IMR-90 (cell line): Measurements from ENCODE around the gene PLXNA4. TPM values are rescaled to one million over a fixed set of nuclear protein-coding genes. Genes with fewer than 3 reads are reported as not detected.

ENCODE experiments used
- ATAC-seq: fragments of 200-7000 bp; cut with Tn5 transposase; 2 replicates; pipeline ENCODE4 v1.9.1; 2020; ENCODE audit warnings: low read depth, mild to moderate bottlenecking, moderate library complexity
- BruUV-seq: library from RNA; stranded (reverse); fragments of 400-500 nt; replicated peaks from 2 replicates; lab custom pipeline; 2021; lab: Mats Ljungman, UMichigan
- CTCF ChIA-PET: fragments of 300-600 bp; formaldehyde crosslinking; extraction: SDS; loops from one replicate; lab custom pipeline; 2021; ENCODE audit warnings: antibody characterized with exemption; lab: Yijun Ruan, JAX
- POLR2A ChIA-PET: fragments of 300-600 bp; sonication (Branson Sonifier 250); formaldehyde crosslinking; loops from one replicate; lab custom pipeline; 2022; ENCODE audit warnings: antibody characterized with exemption; ENCODE audit not compliant: unreplicated experiment; lab: Charles Lee
- DNase-seq: peaks from one replicate; pipeline ENCODE4 v3.0.0; 2013
- H2AFZ ChIP-seq: replicated peaks from 2 replicates; pipeline ENCODE3; 2013; ENCODE audit warnings: low read length, mild to moderate bottlenecking; ENCODE audit not compliant: poor library complexity
- H2AK5ac ChIP-seq: 2 replicates; pipeline ENCODE4 v1.6.1; 2013; ENCODE audit warnings: low read depth, low read length, inconsistent platforms
- H2AK9ac ChIP-seq: replicated peaks from 2 replicates; pipeline ENCODE3; 2013; ENCODE audit warnings: mild to moderate bottlenecking, low read depth, low read length, moderate library complexity; ENCODE audit not compliant: poor library complexity
- H2BK120ac ChIP-seq: 2 replicates; pipeline ENCODE4 v1.6.1; 2013; ENCODE audit warnings: low read depth, low read length, inconsistent platforms
- H2BK15ac ChIP-seq: 3 replicates; pipeline ENCODE4 v1.6.1; 2013; ENCODE audit warnings: low read depth, low read length, inconsistent platforms
- H2BK20ac ChIP-seq: 2 replicates; pipeline ENCODE4 v1.6.1; 2013; ENCODE audit warnings: low read depth, mild to moderate bottlenecking, inconsistent platforms, low read length, moderate library complexity
- H2BK5ac ChIP-seq: 2 replicates; pipeline ENCODE4 v1.6.1; 2013; ENCODE audit warnings: mild to moderate bottlenecking, low read depth, low read length, inconsistent platforms; ENCODE audit not compliant: poor library complexity, severe bottlenecking
- H3K14ac ChIP-seq: replicated peaks from 2 replicates; pipeline ENCODE4 v1.6.1; 2013; ENCODE audit warnings: low read depth, low read length, inconsistent platforms
- H3K18ac ChIP-seq: 2 replicates; pipeline ENCODE4 v1.6.1; 2013; ENCODE audit warnings: low read depth, low read length, control low read depth
- H3K23ac ChIP-seq: 2 replicates; pipeline ENCODE4 v1.6.1; 2013; ENCODE audit warnings: low read depth, low read length, inconsistent platforms
- H3K27ac ChIP-seq: 2 replicates; pipeline ENCODE4 v1.5.1; 2013; ENCODE audit warnings: mild to moderate bottlenecking, control low read depth, low read length; ENCODE audit not compliant: insufficient read depth
- H3K27me3 ChIP-seq: 2 replicates; pipeline ENCODE4 v1.6.1; 2013; ENCODE audit warnings: low read length; ENCODE audit not compliant: control insufficient read depth, insufficient read depth
- H3K36me3 ChIP-seq: 2 replicates; pipeline ENCODE4 v1.6.1; 2013; ENCODE audit warnings: low read length, mixed read lengths; ENCODE audit not compliant: control insufficient read depth, insufficient read depth
- H3K4ac ChIP-seq: 2 replicates; pipeline ENCODE4 v1.6.1; 2013; ENCODE audit warnings: low read depth, low read length, inconsistent platforms
- H3K4me1 ChIP-seq: 2 replicates; pipeline ENCODE4 v1.6.1; 2013; ENCODE audit warnings: low read length, mixed read lengths; ENCODE audit not compliant: control insufficient read depth, insufficient read depth
- H3K4me2 ChIP-seq: 2 replicates; pipeline ENCODE4 v1.6.1; 2013; ENCODE audit warnings: low read depth, mild to moderate bottlenecking, control low read depth, low read length, moderate library complexity
- H3K4me3 ChIP-seq: 2 replicates; pipeline ENCODE4 v1.5.1; 2013; ENCODE audit warnings: low read depth, mild to moderate bottlenecking, control low read depth, low read length, moderate library complexity; ENCODE audit not compliant: insufficient read depth
- H3K56ac ChIP-seq: 2 replicates; pipeline ENCODE4 v1.6.1; 2013; ENCODE audit warnings: low read length, inconsistent platforms; ENCODE audit not compliant: insufficient read depth; ENCODE audit errors: extremely low read depth
- H3K79me1 ChIP-seq, 2 experiments: 2 replicates each; pipeline ENCODE4 v1.6.1; 2013; ENCODE audit warnings: low read length in 2 of 2, inconsistent platforms in 1 of 2, low read depth in 1 of 2
- H3K9ac ChIP-seq: 2 replicates; pipeline ENCODE4 v1.6.1; 2013; ENCODE audit warnings: low read depth, low read length, control low read depth
- H3K9me1 ChIP-seq: 2 replicates; pipeline ENCODE4 v1.6.1; 2013; ENCODE audit warnings: low read length, inconsistent platforms; ENCODE audit not compliant: insufficient read depth
- H3K9me3 ChIP-seq: 2 replicates; pipeline ENCODE4 v1.6.1; 2013; ENCODE audit warnings: low read length; ENCODE audit not compliant: control insufficient read depth, insufficient read depth
- H4K20me1 ChIP-seq: 2 replicates; pipeline ENCODE4 v1.6.1; 2013; ENCODE audit warnings: low read length, inconsistent platforms; ENCODE audit not compliant: insufficient read depth
- H4K5ac ChIP-seq: 2 replicates; pipeline ENCODE4 v1.6.1; 2013; ENCODE audit warnings: mild to moderate bottlenecking, low read depth, low read length, control low read depth
- H4K8ac ChIP-seq, 2 experiments: 2 replicates each; pipeline ENCODE4 v1.6.1; 2013; ENCODE audit warnings: low read depth in 2 of 2, low read length in 2 of 2, control low read depth in 1 of 2, inconsistent platforms in 1 of 2
- H4K91ac ChIP-seq: 2 replicates; pipeline ENCODE4 v1.6.1; 2013; ENCODE audit warnings: low read depth, low read length, inconsistent platforms; ENCODE audit not compliant: insufficient read depth
- BHLHE40 ChIP-seq: fragments of 150-350 bp; IDR thresholded peaks from 2 replicates; pipeline ENCODE4 v1.6.1; 2016; ENCODE audit warnings: mild to moderate bottlenecking, low read depth, low read length
- CEBPB ChIP-seq: IDR thresholded peaks from 2 replicates; pipeline ENCODE4 v1.6.1; 2012; ENCODE audit warnings: low read depth, low read length, improper control_type of control experiment
- CHD1 ChIP-seq: IDR thresholded peaks from 2 replicates; pipeline ENCODE4 v1.6.1; 2012; ENCODE audit warnings: low read depth, low read length, improper control_type of control experiment
- CTCF ChIP-seq: conservative IDR thresholded peaks from 2 replicates; pipeline ENCODE4 v1.5.1; 2012; ENCODE audit warnings: mild to moderate bottlenecking, low read depth, low read length, improper control_type of control experiment
- ELK1 ChIP-seq: fragments of 150-350 bp; IDR thresholded peaks from 2 replicates; pipeline ENCODE4 v1.6.1; 2016; ENCODE audit warnings: low read depth, mild to moderate bottlenecking, low read length, moderate library complexity, borderline replicate concordance
- FOS ChIP-seq: fragments of 150-350 bp; IDR thresholded peaks from 2 replicates; pipeline ENCODE4 v1.6.1; 2016; ENCODE audit warnings: low read depth, low read length
- MAZ ChIP-seq: IDR thresholded peaks from 2 replicates; pipeline ENCODE4 v1.6.1; 2012; ENCODE audit warnings: low read depth, mild to moderate bottlenecking, low read length, improper control_type of control experiment, moderate library complexity, borderline replicate concordance
- MXI1 ChIP-seq: IDR thresholded peaks from 2 replicates; pipeline ENCODE4 v1.6.1; 2012; ENCODE audit warnings: low read depth, mild to moderate bottlenecking, low read length, moderate library complexity, borderline replicate concordance
- POLR2A ChIP-seq: IDR thresholded peaks from 2 replicates; pipeline ENCODE4 v1.6.1; 2012; ENCODE audit warnings: mild to moderate bottlenecking, low read depth, low read length
- RCOR1 ChIP-seq: IDR thresholded peaks from 2 replicates; pipeline ENCODE4 v1.6.1; 2012; ENCODE audit warnings: mild to moderate bottlenecking, low read length, improper control_type of control experiment; ENCODE audit not compliant: insufficient replicate concordance
- SMC3 ChIP-seq: fragments of 150-350 bp; IDR thresholded peaks from 2 replicates; pipeline ENCODE4 v1.6.1; 2016; ENCODE audit warnings: low read depth, mild to moderate bottlenecking, antibody characterized with exemption, low read length, moderate library complexity
- WGBS, 2 experiments: methylation state at CpG; one replicate each; pipeline versions ENCODE4 v1.1.5 to v1.1.7; 2013; ENCODE audit warnings: missing lambda C conversion rate in 2 of 2; ENCODE audit not compliant: insufficient read length in 1 of 2; ENCODE audit errors: extremely low coverage in 2 of 2; 5-methylcytosine and 5-hydroxymethylcytosine counted together
- dilution Hi-C: fragments of 300-500 bp; cut with HindIII; formaldehyde crosslinking; loops from one replicate; pipeline ENCODE4 v1.14.3; 2018; ENCODE audit warnings: low sequenced_read_pairs; ENCODE audit not compliant: unreplicated experiment
- in situ Hi-C: fragments of 300-500 bp; cut with MboI; formaldehyde crosslinking; loops from 3 replicates; pipeline ENCODE4 v1.14.3; 2019; ENCODE audit warnings: low sequenced_read_pairs, inconsistent platforms, mixed read lengths
- intact Hi-C: fragments of 100-400 bp; cut with micrococcal nuclease; formaldehyde crosslinking; loops from 2 replicates; pipeline ENCODE4 v1.10.0; 2022
- polyA plus RNA-seq, 3 experiments: library from polyadenylated mRNA; depleted of rRNA; stranded (reverse); fragments of >200 nt; gene quantifications; 2 replicates each; pipeline ENCODE4 v1.2.3, GENCODE V29; 2012; ENCODE audit warnings: low replicate concordance in 1 of 3
- total RNA-seq: library from RNA; depleted of rRNA; stranded (reverse); fragments of >200 nt; gene quantifications from 2 replicates; pipeline ENCODE4 v1.2.3, GENCODE V29; 2012

Gene PLXNA4
- total and polyA plus RNA-seq, 2 of the 4 experiments (the other 2 are of a cell fraction) = under 0.01 TPM

- CTCF ChIA-PET = no interaction called here
- no peak overlapping the region for H3K4ac ChIP-seq
- ATAC-seq (no peak), DNase-seq (no peak)
- no peaks in the 10 kb centered on the region for H3K79me1 ChIP-seq
- no peaks in the 10 kb centered on the region for H3K27me3 ChIP-seq
- H3K9me1 ChIP-seq = no peaks in the 10 kb centered on the region
- H2BK15ac ChIP-seq = no peak overlapping the region
- no peak overlapping the region for H3K18ac ChIP-seq
- H3K4me1 ChIP-seq = no peaks in the 10 kb centered on the region
- dilution Hi-C loops = no loop called here
- no peak overlapping the region for H3K9ac ChIP-seq
- no peak overlapping the region for H2AFZ ChIP-seq
- no peak overlapping the region for H3K4me2 ChIP-seq
- no peaks in the 10 kb centered on the region for H3K36me3 ChIP-seq
- TF ChIP-seq FOS (no peak), MXI1 (no peak), BHLHE40 (no peak), POLR2A (no peak), CEBPB (no peak), CHD1 (no peak), MAZ (no peak), CTCF (no peak), RCOR1 (no peak), ELK1 (no peak), SMC3 (no peak)
- no peak overlapping the region for H3K27ac ChIP-seq
- intact Hi-C loops = no loop called here
- POLR2A ChIA-PET = no interaction called here
- no peaks in the 10 kb centered on the region for H3K9me3 ChIP-seq
- no peak overlapping the region for H3K56ac ChIP-seq
- H2BK5ac ChIP-seq = no peak overlapping the region
- no TSS peak for BruUV-seq
- no peak overlapping the region for H3K4me3 ChIP-seq
- no peak overlapping the region for H4K91ac ChIP-seq
- H2BK20ac ChIP-seq = no peak overlapping the region
- H2AK5ac ChIP-seq = no peak overlapping the region
- no peak overlapping the region for H4K8ac ChIP-seq
- no peak overlapping the region for H2AK9ac ChIP-seq
- no peak overlapping the region for H3K14ac ChIP-seq
- in situ Hi-C loops = no loop called here
- no peak overlapping the region for H2BK120ac ChIP-seq
- no peaks in the 10 kb centered on the region for H4K20me1 ChIP-seq
- H3K23ac ChIP-seq = no peak overlapping the region
- WGBS, 2 experiments = no CpG with 5 or more reads among the region's 5 CpGs
- H4K5ac ChIP-seq = no peak overlapping the region
Measured at GRCh38 chr7:132269718-132270117, 306.6 kb downstream of the PLXNA4 start.
